ENCODE results near the gene UBR2. TPM values are rescaled to one million over a fixed set of nuclear protein-coding genes. Genes with fewer than 3 reads are reported as not detected.

UBR2 gene
- total RNA-seq, 1 donor from 2014 or later, result 40.8 TPM

DNA sequence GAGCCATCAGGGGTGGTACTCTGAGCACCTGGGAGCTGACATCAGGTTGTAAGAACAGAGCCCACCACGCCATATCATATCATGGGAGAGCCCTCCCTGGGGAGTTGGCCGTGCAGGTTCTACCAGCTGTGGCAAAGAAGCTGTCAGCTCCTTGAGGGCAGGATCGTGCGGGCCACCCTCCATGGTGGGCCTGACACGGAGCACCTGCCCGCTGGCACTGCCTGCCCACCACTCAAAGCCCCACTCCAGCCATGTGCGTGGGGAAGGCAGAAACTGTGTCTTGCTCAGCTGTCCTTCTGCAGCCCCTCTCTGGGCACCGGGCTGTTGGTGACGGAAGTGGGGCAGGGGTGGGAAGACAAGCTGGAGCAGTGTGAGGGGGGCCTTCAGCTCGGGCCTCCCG, 144.3 kb downstream of the UBR2 start:
- CTCF ChIA-PET, result no interaction called here
- no peak for DNase-seq
- ATAC-seq (ENCODE audit: low read depth), result no peak
- Mint-ChIP-seq H3K36me3 (ENCODE audit: low read depth) (no peaks in the 10 kb centered on the region), H3K27me3 (no peaks in the 10 kb centered on the region), H3K27ac (no peak overlapping the region), H3K9me3 (no peaks in the 10 kb centered on the region), H3K4me1 (no peaks in the 10 kb centered on the region), H3K4me3 (no peak overlapping the region)
- POLR2A ChIA-PET, result no interaction called here
- intact Hi-C loops (cut with micrococcal nuclease), result no loop called here
- TF ChIP-seq, protein P1, sequence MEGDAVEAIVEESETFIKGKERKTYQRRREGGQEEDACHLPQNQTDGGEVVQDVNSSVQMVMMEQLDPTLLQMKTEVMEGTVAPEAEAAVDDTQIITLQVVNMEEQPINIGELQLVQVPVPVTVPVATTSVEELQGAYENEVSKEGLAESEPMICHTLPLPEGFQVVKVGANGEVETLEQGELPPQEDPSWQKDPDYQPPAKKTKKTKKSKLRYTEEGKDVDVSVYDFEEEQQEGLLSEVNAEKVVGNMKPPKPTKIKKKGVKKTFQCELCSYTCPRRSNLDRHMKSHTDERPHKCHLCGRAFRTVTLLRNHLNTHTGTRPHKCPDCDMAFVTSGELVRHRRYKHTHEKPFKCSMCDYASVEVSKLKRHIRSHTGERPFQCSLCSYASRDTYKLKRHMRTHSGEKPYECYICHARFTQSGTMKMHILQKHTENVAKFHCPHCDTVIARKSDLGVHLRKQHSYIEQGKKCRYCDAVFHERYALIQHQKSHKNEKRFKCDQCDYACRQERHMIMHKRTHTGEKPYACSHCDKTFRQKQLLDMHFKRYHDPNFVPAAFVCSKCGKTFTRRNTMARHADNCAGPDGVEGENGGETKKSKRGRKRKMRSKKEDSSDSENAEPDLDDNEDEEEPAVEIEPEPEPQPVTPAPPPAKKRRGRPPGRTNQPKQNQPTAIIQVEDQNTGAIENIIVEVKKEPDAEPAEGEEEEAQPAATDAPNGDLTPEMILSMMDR (IDR thresholded peaks at IDR 0.05), result no peak

DNA sequence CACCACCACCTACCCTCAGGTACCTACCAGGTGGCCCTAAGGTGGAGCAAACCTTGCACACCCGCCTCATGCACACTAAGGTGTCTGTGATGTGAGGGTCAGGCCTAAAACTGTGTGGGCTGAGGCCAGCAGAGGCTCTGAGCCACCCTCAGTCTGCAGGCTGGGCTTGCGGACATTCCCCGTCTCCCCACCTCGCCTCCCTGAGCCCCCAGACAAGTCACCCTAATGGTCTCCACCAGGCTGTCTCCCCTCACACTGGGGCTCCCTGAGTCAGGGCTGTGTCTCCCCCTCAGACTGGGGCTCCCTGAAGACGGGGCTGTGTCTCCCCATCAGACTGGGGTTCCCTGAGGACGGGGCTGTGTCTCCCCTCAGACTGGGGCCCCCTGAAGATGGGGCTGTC, 146.0 kb downstream of the UBR2 start:
- intact Hi-C loops (cut with micrococcal nuclease), result no loop called here
- Mint-ChIP-seq H3K4me1 (no peaks in the 10 kb centered on the region), H3K36me3 (ENCODE audit: low read depth) (no peaks in the 10 kb centered on the region), H3K9me3 (no peaks in the 10 kb centered on the region), H3K27ac (no peak overlapping the region), H3K27me3 (no peaks in the 10 kb centered on the region), H3K4me3 (no peak overlapping the region)
- ChIA-PET POLR2A (no interaction called here), CTCF (no interaction called here)
- ATAC-seq (ENCODE audit: low read depth) (no peak), DNase-seq (no peak)
- TF ChIP-seq, protein P1 (IDR thresholded peaks at IDR 0.05), result no peak

DNA sequence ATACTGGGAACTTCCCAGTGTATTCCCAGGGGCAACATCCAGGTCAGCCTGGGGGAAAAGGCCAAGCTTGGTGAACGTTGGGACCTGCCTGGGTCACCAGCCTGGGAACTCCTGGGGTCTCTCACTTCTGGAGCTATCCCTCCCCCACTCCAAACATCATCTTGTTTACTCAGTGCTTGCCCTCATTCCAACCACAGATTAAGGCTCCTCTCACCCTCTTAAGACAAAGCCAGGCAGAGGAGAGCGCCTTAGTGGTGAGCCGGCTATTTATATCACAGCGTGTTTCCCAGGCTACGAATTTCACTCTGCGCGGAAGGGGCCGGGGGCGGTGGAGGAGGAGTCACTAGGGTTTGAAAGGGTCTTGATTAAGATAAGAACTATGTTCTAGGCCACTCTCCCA, 146.5 kb downstream of the UBR2 start:
- ATAC-seq (ENCODE audit: low read depth) (no peak), DNase-seq (no peak)
- Mint-ChIP-seq H3K4me1 (no peaks in the 10 kb centered on the region), H3K4me3 (no peak overlapping the region), H3K36me3 (ENCODE audit: low read depth) (no peaks in the 10 kb centered on the region), H3K27ac (no peak overlapping the region), H3K9me3 (no peaks in the 10 kb centered on the region), H3K27me3 (no peaks in the 10 kb centered on the region)
- intact Hi-C loops (cut with micrococcal nuclease), result no loop called here
- CTCF ChIA-PET, result no interaction called here
- TF ChIP-seq, protein P1 (IDR thresholded peaks at IDR 0.05), result no peak
- POLR2A ChIA-PET, result no interaction called here

DNA sequence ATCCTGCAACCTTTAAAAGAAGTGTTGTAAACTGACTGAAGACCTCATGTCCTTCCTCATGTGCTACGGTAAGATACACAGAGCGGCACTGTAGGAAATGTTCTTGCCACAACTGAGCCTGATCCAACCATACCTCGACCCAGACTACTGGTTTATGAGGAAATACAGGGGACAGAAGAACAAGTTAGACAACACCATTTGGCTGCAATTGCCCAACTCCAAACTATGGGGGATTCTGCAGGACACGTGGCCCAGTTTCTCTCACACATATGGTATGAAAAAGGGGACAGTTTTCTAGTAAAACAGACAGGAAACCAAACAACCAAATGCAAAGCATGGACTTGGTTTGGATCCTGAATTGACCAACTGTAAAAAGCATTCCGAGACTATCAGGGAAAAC, 148.1 kb downstream of the UBR2 start:
- no peak for ATAC-seq (ENCODE audit: low read depth)
- no peak overlapping the region for H3K27ac Mint-ChIP-seq

DNA sequence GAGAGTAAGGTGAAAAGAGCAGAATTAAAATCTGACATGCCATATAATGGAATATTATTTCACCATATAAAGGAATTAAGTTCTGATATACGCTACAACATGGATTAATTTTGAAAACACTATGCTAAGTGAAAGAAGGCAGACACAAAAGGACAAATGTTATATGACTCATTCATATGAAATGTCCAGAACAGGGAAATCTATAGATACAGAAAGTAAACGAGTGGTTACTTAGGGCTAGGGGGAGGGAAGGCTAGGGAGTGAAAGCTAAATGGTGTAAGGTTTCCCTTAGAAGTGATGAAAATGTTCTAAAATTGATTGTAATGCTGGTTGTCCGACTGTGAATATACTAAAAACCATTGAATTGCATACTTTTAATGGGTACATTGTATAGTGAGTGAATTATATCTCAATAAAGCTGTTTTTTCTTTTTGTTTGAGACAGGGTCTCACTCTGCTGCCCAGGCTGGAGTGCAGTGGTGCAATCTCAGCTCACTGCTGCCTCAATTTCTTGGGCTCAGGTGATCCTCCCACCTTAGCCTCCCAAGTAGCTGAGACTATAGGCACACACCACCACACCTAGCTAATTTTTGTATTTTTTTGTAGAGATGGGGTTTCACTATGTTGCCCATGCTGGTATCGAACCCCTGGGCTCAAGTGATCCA, 150.4 kb downstream of the UBR2 start:
- POLR2A ChIA-PET, result interaction anchor here (1.1 kb wide), 1 partner anchor 32 kb away, joined by 4 read pairs; the partner anchor contains the start of gene TBCC
- no peak for DNase-seq
- no peaks in the 10 kb centered on the region for H3K36me3 Mint-ChIP-seq (ENCODE audit: low read depth)
- intact Hi-C loops (cut with micrococcal nuclease), result no loop called here
- TF ChIP-seq, protein P1 (IDR thresholded peaks at IDR 0.05), result no peak
- H3K27me3 Mint-ChIP-seq, result no peaks in the 10 kb centered on the region
- CTCF ChIA-PET, result no interaction called here
- ATAC-seq (ENCODE audit: low read depth), result no peak
- H3K9me3 Mint-ChIP-seq, result no peaks in the 10 kb centered on the region
- no peak overlapping the region for H3K27ac Mint-ChIP-seq
- H3K4me3 Mint-ChIP-seq, result no peak overlapping the region
- peaks cover 3% of the 10 kb centered on the region for H3K4me1 Mint-ChIP-seq

More for the DNA sequence above, 148.1 kb downstream of the UBR2 start:
- Mint-ChIP-seq H3K36me3 (ENCODE audit: low read depth) (no peaks in the 10 kb centered on the region), H3K4me1 (no peaks in the 10 kb centered on the region), H3K27me3 (no peaks in the 10 kb centered on the region), H3K4me3 (no peak overlapping the region), H3K9me3 (no peaks in the 10 kb centered on the region)
- TF ChIP-seq, protein P1 (IDR thresholded peaks at IDR 0.05), result no peak
- DNase-seq, result no peak
- intact Hi-C loops (cut with micrococcal nuclease), result no loop called here
- ChIA-PET POLR2A (interaction anchor here (0.6 to 1.0 kb wide), 2 partner anchors 10 to 36 kb away, joined by 3 to 18 read pairs; no protein-coding TSS in a partner anchor), CTCF (no interaction called here)

Measured in activated B cell treated with CpG ODN at 0.5 μM for 24 hours (primary cell).